D341Med (cell line): ENCODE results near the gene PPP2R2B.

ENCODE experiments used
- DNase-seq: peaks from one replicate; pipeline ENCODE4 v3.0.0; 2012; ENCODE audit warnings: low spot score

The PPP2R2B gene

GRCh38 chr5:146699138-146699537, 179.4 kb downstream of the PPP2R2B start:
- DNase-seq, result peak; percentile 39

GRCh38 chr5:146698651-146699050, 179.9 kb downstream of the PPP2R2B start:
- DNase-seq, result no peak

GRCh38 chr5:146697211-146697610, 181.3 kb downstream of the PPP2R2B start:
- DNase-seq, result no peak

- no peak for DNase-seq
These were observed 182.9 kb downstream of the PPP2R2B start for GRCh38 chr5:146695646-146696045.

- peak; percentile 82 for DNase-seq
These were observed 187.6 kb downstream of the PPP2R2B start for GRCh38 chr5:146690880-146691355.

GRCh38 chr5:146687630-146688029, 190.9 kb downstream of the PPP2R2B start:
- no peak for DNase-seq

- no peak for DNase-seq
These were observed 194.7 kb downstream of the PPP2R2B start for GRCh38 chr5:146683861-146684260.

GRCh38 chr5:146682899-146683532, 195.5 kb downstream of the PPP2R2B start:
- no peak for DNase-seq

- no peak for DNase-seq
These were observed 196.9 kb downstream of the PPP2R2B start for GRCh38 chr5:146681585-146682105.

GRCh38 chr5:146680846-146681584, 197.5 kb downstream of the PPP2R2B start:
- no peak for DNase-seq

- no peak for DNase-seq
These were observed 202.9 kb downstream of the PPP2R2B start for GRCh38 chr5:146675636-146676035.

GRCh38 chr5:146672866-146673265, 205.7 kb downstream of the PPP2R2B start:
- no peak for DNase-seq

GRCh38 chr5:146671561-146672295, 206.8 kb downstream of the PPP2R2B start:
- no peak for DNase-seq

- no peak for DNase-seq
These were observed 208.9 kb downstream of the PPP2R2B start for GRCh38 chr5:146669656-146670055.

GRCh38 chr5:146667633-146668272, 210.8 kb downstream of the PPP2R2B start:
- no peak for DNase-seq

- DNase-seq, result no peak
These were observed 216.3 kb downstream of the PPP2R2B start for GRCh38 chr5:146662229-146662628.

GRCh38 chr5:146660376-146660960, 218.1 kb downstream of the PPP2R2B start:
- no peak for DNase-seq

GRCh38 chr5:146659961-146660360, 218.6 kb downstream of the PPP2R2B start:
- DNase-seq, result no peak

GRCh38 chr5:146656703-146657102, 221.9 kb downstream of the PPP2R2B start:
- no peak for DNase-seq

- DNase-seq, result no peak
These were observed 225.0 kb downstream of the PPP2R2B start for GRCh38 chr5:146653560-146653959.

- no peak for DNase-seq
These were observed 226.0 kb downstream of the PPP2R2B start for GRCh38 chr5:146652547-146652946.
